ENCODE results near the gene IVD.

- no peak for TF ChIP-seq EZH2 (IDR thresholded peaks at IDR 0.05)
- TF ChIP-seq POLR2AphosphoS5 (IDR thresholded peaks at IDR 0.05; ENCODE audit: borderline replicate concordance, low read depth, low read length) = no peak
- TF ChIP-seq FOXP2 (optimal IDR thresholded peaks at IDR 0.05; ENCODE audit: control extremely low read depth, extremely low read length, insufficient read depth) = no peak
Measured at GRCh38 chr15:40424483-40425115, 19.0 kb downstream of the IVD start.
